GM21528 (cell line): ENCODE data around the gene KIF6.
A peak's percentile ranks its signal among the peaks of the same experiment; 100 is the strongest.

ENCODE experiments used
- ATAC-seq: cut with Tn5 transposase; IDR thresholded peaks from one replicate; pipeline ENCODE4 v1.9.1; 2021; ENCODE audit warnings: mild to moderate bottlenecking, moderate library complexity; ENCODE audit not compliant: unreplicated experiment, low FRiP score

The KIF6 gene

GRCh38 chr6:39560915-39561314 lies 164.3 kb downstream of the KIF6 start:
- ATAC-seq = no peak

GRCh38 chr6:39558591-39559190 lies 166.5 kb downstream of the KIF6 start:
- no peak for ATAC-seq

- ATAC-seq = no peak
Observed at GRCh38 chr6:39558079-39558478, 167.1 kb downstream of the KIF6 start.

- no peak for ATAC-seq
Observed at GRCh38 chr6:39555136-39555535, 170.1 kb downstream of the KIF6 start.

GRCh38 chr6:39553860-39554802 lies 171.1 kb downstream of the KIF6 start:
- ATAC-seq = no peak

- no peak for ATAC-seq
Observed at GRCh38 chr6:39553029-39553428, 172.2 kb downstream of the KIF6 start.

GRCh38 chr6:39550191-39550590 lies 175.0 kb downstream of the KIF6 start:
- no peak for ATAC-seq

GRCh38 chr6:39546731-39547130 lies 178.5 kb downstream of the KIF6 start:
- ATAC-seq = no peak

GRCh38 chr6:39543950-39544349 lies 181.3 kb downstream of the KIF6 start:
- ATAC-seq = no peak

- no peak for ATAC-seq
Observed at GRCh38 chr6:39543095-39543494, 182.1 kb downstream of the KIF6 start.

- no peak for ATAC-seq
Observed at GRCh38 chr6:39540454-39540853, 184.8 kb downstream of the KIF6 start.

GRCh38 chr6:39530201-39530759 lies 194.9 kb downstream of the KIF6 start:
- ATAC-seq = peak; percentile 100

GRCh38 chr6:39527792-39528564 lies 197.2 kb downstream of the KIF6 start:
- ATAC-seq = no peak

- no peak for ATAC-seq
Observed at GRCh38 chr6:39524007-39524406, 201.2 kb downstream of the KIF6 start.

- ATAC-seq = no peak
Observed at GRCh38 chr6:39521958-39522357, 203.2 kb downstream of the KIF6 start.

GRCh38 chr6:39520916-39521315 lies 204.3 kb downstream of the KIF6 start:
- no peak for ATAC-seq

- no peak for ATAC-seq
Observed at GRCh38 chr6:39520411-39520810, 204.8 kb downstream of the KIF6 start.

- no peak for ATAC-seq
Observed at GRCh38 chr6:39518221-39518620, 207.0 kb downstream of the KIF6 start.

- ATAC-seq = no peak
Observed at GRCh38 chr6:39517756-39518155, 207.5 kb downstream of the KIF6 start.

- ATAC-seq = no peak
Observed at GRCh38 chr6:39516471-39516870, 208.7 kb downstream of the KIF6 start.

- no peak for ATAC-seq
Observed at GRCh38 chr6:39515471-39515870, 209.7 kb downstream of the KIF6 start.
